Endothelial cell of umbilical vein (primary cell): ENCODE results near the gene CRTC2. TPM values are rescaled to one million over a fixed set of nuclear protein-coding genes. Genes with fewer than 3 reads are reported as not detected.

Experiments
- BruUV-seq: library from RNA; stranded (reverse); fragments of 400-500 nt; replicated peaks from 2 replicates; lab custom pipeline; 2021; lab: Mats Ljungman, UMichigan
- CTCF ChIA-PET: fragments of 300-600, 350-600 bp; sonication (Branson Sonifier 250); formaldehyde crosslinking; loops from one replicate; lab custom pipeline; 2021; ENCODE audit warnings: antibody characterized with exemption, inconsistent platforms; lab: Charles Lee
- POLR2A ChIA-PET: fragments of 300-600, 350-600 bp; sonication (Branson Sonifier 250); formaldehyde crosslinking; loops from one replicate; lab custom pipeline; 2021; ENCODE audit warnings: antibody characterized with exemption, inconsistent platforms; lab: Charles Lee
- DNase-seq: peaks from one replicate; pipeline ENCODE4 v3.0.0-alpha.2; 2011; ENCODE audit warnings: low read depth, low spot score
- FAIRE-seq: peaks from 2 replicates; lab custom pipeline; 2011; peaks lifted over from hg19 to GRCh38; lab: Jason Lieb, UNC
- H2AFZ ChIP-seq: 2 replicates; pipeline ENCODE4 v1.6.0; 2012; ENCODE audit warnings: low read depth, low read length, control low read depth, inconsistent platforms
- H3K27ac ChIP-seq: 2 replicates; pipeline ENCODE4 v1.5.1; 2011; ENCODE audit warnings: low read depth, mild to moderate bottlenecking, control low read depth, low read length, moderate library complexity; ENCODE audit not compliant: insufficient read depth
- H3K27me3 ChIP-seq, 2 experiments: 2 replicates each; pipeline versions ENCODE4 v1.6.0 to v1.6.1; 2011; ENCODE audit warnings: low read length in 2 of 2, mixed read lengths in 1 of 2; ENCODE audit not compliant: control insufficient read depth in 2 of 2, insufficient read depth in 2 of 2
- H3K36me3 ChIP-seq, 2 experiments: 2 replicates in 1 of 2; 3 replicates in 1 of 2; pipeline ENCODE4 v1.5.1; 2011; ENCODE audit warnings: low read length in 2 of 2, mild to moderate bottlenecking in 1 of 2, moderate library complexity in 1 of 2; ENCODE audit not compliant: control insufficient read depth in 2 of 2, insufficient read depth in 2 of 2; ENCODE audit errors: extremely low read depth in 1 of 2
- H3K4me1 ChIP-seq: 3 replicates; pipeline ENCODE4 v1.5.1; 2011; ENCODE audit warnings: mild to moderate bottlenecking, low read length; ENCODE audit not compliant: control insufficient read depth, insufficient read depth; ENCODE audit errors: extremely low read depth
- H3K4me2 ChIP-seq: 2 replicates; pipeline ENCODE4 v1.6.1; 2011; ENCODE audit warnings: low read length, control low read depth, mixed read lengths; ENCODE audit not compliant: insufficient read depth
- H3K4me3 ChIP-seq, 3 experiments: fragments of 200-600 bp in 1 of 3; sonication (generic), shearing (Covaris generic) in 1 of 3; replicated peaks in 1 of 3; 2 replicates each; pipeline ENCODE4 v1.5.1; 2011 to 2016; ENCODE audit warnings: control low read depth in 3 of 3, low read length in 3 of 3, mild to moderate bottlenecking in 2 of 3, inconsistent platforms in 1 of 3, low read depth in 1 of 3, moderate library complexity in 1 of 3; ENCODE audit not compliant: insufficient read depth in 1 of 3
- H3K79me2 ChIP-seq: 2 replicates; pipeline ENCODE4 v1.6.0; 2012; ENCODE audit warnings: low read length, inconsistent platforms; ENCODE audit not compliant: control insufficient read depth, insufficient read depth
- H3K9ac ChIP-seq: replicated peaks from 2 replicates; pipeline ENCODE3; 2011; ENCODE audit warnings: low read length, control low read depth; ENCODE audit not compliant: insufficient read depth; ENCODE audit errors: extremely low read depth
- H3K9me1 ChIP-seq: replicated peaks from 3 replicates; pipeline ENCODE4 v1.6.0; 2011; ENCODE audit warnings: mild to moderate bottlenecking, low read length; ENCODE audit not compliant: control insufficient read depth, insufficient read depth; ENCODE audit errors: extremely low read depth
- H3K9me3 ChIP-seq: replicated peaks from 2 replicates; pipeline ENCODE4 v1.5.1; 2012; ENCODE audit warnings: low read length, inconsistent platforms; ENCODE audit not compliant: control insufficient read depth, insufficient read depth
- H4K20me1 ChIP-seq: replicated peaks from 2 replicates; pipeline ENCODE3; 2011; ENCODE audit warnings: mild to moderate bottlenecking, low read length; ENCODE audit not compliant: control insufficient read depth, insufficient read depth; ENCODE audit errors: extremely low read depth
- EZH2 ChIP-seq: IDR thresholded peaks from 2 replicates; pipeline ENCODE4 v1.6.1; 2012; ENCODE audit warnings: borderline replicate concordance, low read depth, mild to moderate bottlenecking, moderate library complexity, low read length, inconsistent platforms; ENCODE audit not compliant: severe bottlenecking
- GATA2 ChIP-seq: IDR thresholded peaks from 2 replicates; pipeline ENCODE4 v1.7.0; 2011; ENCODE audit warnings: low read depth, mild to moderate bottlenecking, moderate library complexity, mixed read lengths, low read length; ENCODE audit not compliant: insufficient read length, insufficient read depth
- JUN ChIP-seq: IDR thresholded peaks from 2 replicates; pipeline ENCODE4 v1.6.1; 2011; ENCODE audit warnings: borderline replicate concordance, low read depth; ENCODE audit not compliant: insufficient read length, insufficient read depth
- MAX ChIP-seq: IDR thresholded peaks from 2 replicates; pipeline ENCODE4 v1.6.1; 2011; ENCODE audit not compliant: insufficient read depth, insufficient read length
- MYC ChIP-seq: IDR thresholded peaks from one replicate; pipeline ENCODE4 v1.6.1; 2011; ENCODE audit warnings: mild to moderate bottlenecking, low read depth, low read length
- POLR2A ChIP-seq: IDR thresholded peaks from 2 replicates; pipeline ENCODE4 v1.6.1; 2012; ENCODE audit warnings: low read depth, mild to moderate bottlenecking, control low read depth, low read length
- POLR2AphosphoS5 ChIP-seq: IDR thresholded peaks from 2 replicates; pipeline ENCODE4 v1.6.1; 2012; ENCODE audit warnings: low read depth, mild to moderate bottlenecking, control low read depth, low read length, moderate library complexity; ENCODE audit not compliant: insufficient read depth
- dilution Hi-C: fragments of 300-500 bp; cut with MboI; formaldehyde crosslinking; loops from one replicate; pipeline ENCODE4 v1.15.0; 2019; ENCODE audit warnings: low sequenced_read_pairs; ENCODE audit not compliant: extremely low pct_ligation_motif_present
- intact Hi-C: fragments of 100-400 bp; cut with micrococcal nuclease; formaldehyde crosslinking; loops from one replicate; pipeline ENCODE4 v1.10.0; 2022
- polyA plus RNA-seq, 4 experiments: library from polyadenylated mRNA; depleted of rRNA in 3 of 4; stranded (reverse) in 3 of 4; unstranded in 1 of 4; fragments of >200 nt; gene quantifications; 2 replicates each; pipeline versions ENCODE4 v1.2.1 to v1.2.3, GENCODE V29; 2011 to 2012; ENCODE audit warnings: missing spikeins in 1 of 4
- total RNA-seq: library from RNA; stranded (reverse); gene quantifications from 2 replicates; pipeline ENCODE4 v1.2.3, GENCODE V29; 2021
- TF ChIP-seq, protein P1 (sequence below), 2 donors: IDR thresholded peaks; 1 replicate in 1 of 2; 2 replicates in 1 of 2; pipeline ENCODE4 v1.5.1; 2011; ENCODE audit warnings: low read length in 2 of 2, mild to moderate bottlenecking in 2 of 2, moderate library complexity in 2 of 2, control low read depth in 1 of 2, inconsistent platforms in 1 of 2, low read depth in 1 of 2; ENCODE audit not compliant: insufficient read depth in 1 of 2; ENCODE audit errors: extremely low read depth in 1 of 2

Gene CRTC2
- total and polyA plus RNA-seq, 2 donors (not counting 3 experiments of a cell fraction or from before 2014, with no cell fraction given): 40.2 to 42.2 TPM

DNA sequence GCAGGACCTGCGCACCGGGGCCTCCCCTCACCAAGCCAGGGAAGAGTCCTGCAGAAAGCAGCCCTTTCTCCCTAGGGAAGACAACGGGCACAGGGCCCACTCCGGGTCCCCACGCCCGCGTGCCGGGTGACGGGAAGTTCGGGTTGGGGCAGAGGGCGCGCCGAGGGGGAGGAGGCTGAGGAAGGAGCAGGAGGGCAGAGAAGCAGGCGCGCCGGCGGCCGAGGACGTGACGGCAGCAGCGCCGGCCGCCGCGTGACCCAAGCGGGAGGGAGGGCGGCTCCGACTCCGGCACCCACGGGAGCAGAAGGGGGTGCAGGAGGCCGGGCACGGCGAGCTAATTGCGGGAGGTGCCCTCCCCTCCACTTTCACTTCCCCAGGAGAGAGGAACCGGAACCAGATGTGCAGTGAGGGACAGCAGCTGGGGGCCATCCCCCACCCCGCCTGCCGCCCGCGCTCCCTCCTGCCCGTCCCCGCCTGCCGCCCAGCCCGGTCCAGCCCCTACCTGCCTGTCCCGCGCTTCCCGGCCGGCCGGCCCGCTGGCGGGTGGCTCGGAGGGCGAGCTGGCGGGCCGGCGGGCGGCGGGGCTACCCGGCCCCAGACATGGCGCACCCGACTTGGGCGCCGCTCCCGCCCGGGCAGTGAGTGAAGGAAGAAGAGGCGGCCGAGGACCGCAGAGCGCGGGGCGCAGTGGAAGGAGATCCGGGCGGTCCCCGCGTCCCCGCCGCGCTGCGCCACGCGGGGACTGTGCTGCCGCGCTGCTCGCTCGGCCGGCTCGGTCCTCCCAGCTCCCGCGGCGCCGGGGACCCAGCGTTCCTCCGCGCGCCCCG lies 12.4 kb downstream of the CRTC2 start:
- dilution Hi-C loops: no loop called here
- Histone ChIP-seq H3K9me3 (no peaks in the 10 kb centered on the region), H3K4me3 (peak overlapping the region; percentile 42 to 88 (median 73)), H3K4me2 (peak overlapping the region; percentile 73), H3K27me3 (no peaks in the 10 kb centered on the region), H3K4me1 (peaks cover 9% of the 10 kb centered on the region), H3K27ac (peak overlapping the region; percentile 63), H3K36me3 (peaks cover 2 to 34% of the 10 kb centered on the region in 2 experiments), H4K20me1 (no peaks in the 10 kb centered on the region), H3K79me2 (peaks cover 16% of the 10 kb centered on the region), H2AFZ (peak overlapping the region; percentile 5), H3K9me1 (no peaks in the 10 kb centered on the region), H3K9ac (peak overlapping the region; percentile 84)
- DNase-seq (peak; percentile 77), FAIRE-seq (peak; percentile 82)
- TF ChIP-seq, protein P1, sequence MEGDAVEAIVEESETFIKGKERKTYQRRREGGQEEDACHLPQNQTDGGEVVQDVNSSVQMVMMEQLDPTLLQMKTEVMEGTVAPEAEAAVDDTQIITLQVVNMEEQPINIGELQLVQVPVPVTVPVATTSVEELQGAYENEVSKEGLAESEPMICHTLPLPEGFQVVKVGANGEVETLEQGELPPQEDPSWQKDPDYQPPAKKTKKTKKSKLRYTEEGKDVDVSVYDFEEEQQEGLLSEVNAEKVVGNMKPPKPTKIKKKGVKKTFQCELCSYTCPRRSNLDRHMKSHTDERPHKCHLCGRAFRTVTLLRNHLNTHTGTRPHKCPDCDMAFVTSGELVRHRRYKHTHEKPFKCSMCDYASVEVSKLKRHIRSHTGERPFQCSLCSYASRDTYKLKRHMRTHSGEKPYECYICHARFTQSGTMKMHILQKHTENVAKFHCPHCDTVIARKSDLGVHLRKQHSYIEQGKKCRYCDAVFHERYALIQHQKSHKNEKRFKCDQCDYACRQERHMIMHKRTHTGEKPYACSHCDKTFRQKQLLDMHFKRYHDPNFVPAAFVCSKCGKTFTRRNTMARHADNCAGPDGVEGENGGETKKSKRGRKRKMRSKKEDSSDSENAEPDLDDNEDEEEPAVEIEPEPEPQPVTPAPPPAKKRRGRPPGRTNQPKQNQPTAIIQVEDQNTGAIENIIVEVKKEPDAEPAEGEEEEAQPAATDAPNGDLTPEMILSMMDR (IDR thresholded peaks at IDR 0.05; ENCODE audit: extremely low read depth in 1 of 2, insufficient read depth in 1 of 2, low read depth in 1 of 2, low read length in 2 of 2): no peak
- no peak for TF ChIP-seq JUN
- TF ChIP-seq POLR2AphosphoS5: peak; percentile 57
- peak; percentile 6 for TF ChIP-seq MYC
- peak; percentile 26 for TF ChIP-seq MAX
- TF ChIP-seq POLR2A: peak; percentile 69
- no peak for TF ChIP-seq GATA2
- no peak for TF ChIP-seq EZH2
- TSS peak; percentile 56 for BruUV-seq
- intact Hi-C loops: loop anchor here (1.0 to 2.0 kb wide), 9 partner anchors 12 to 269 kb away; partner anchors contain the start of genes CRTC2, RAB13 and SLC39A1
- CTCF ChIA-PET: interaction anchor here (0.7 to 5.3 kb wide), 23 partner anchors 8 to 162 kb away, joined by 3 to 65 read pairs (median 8); partner anchors contain the start of genes CREB3L4, CRTC2, GATAD2B and JTB
- POLR2A ChIA-PET: interaction anchor here (0.7 to 1.3 kb wide), 5 partner anchors 13 to 44 kb away, joined by 3 to 5 read pairs (median 4); partner anchors contain the start of genes GATAD2B and SLC39A1
